HG02970 (cell line): Measurements from ENCODE around the gene GABRP.
"Not testable (repeated sequence)": the region's sequence is repeated elsewhere in the genome, so short reads cannot be mapped to it uniquely, and the experiment has no call there.

Source experiments
- ATAC-seq: cut with Tn5 transposase; IDR thresholded peaks from one replicate; pipeline ENCODE4 v1.9.1; 2021; ENCODE audit warnings: mild to moderate bottlenecking, moderate library complexity, moderate number of reproducible peaks; ENCODE audit not compliant: unreplicated experiment, low FRiP score

The GABRP gene

DNA sequence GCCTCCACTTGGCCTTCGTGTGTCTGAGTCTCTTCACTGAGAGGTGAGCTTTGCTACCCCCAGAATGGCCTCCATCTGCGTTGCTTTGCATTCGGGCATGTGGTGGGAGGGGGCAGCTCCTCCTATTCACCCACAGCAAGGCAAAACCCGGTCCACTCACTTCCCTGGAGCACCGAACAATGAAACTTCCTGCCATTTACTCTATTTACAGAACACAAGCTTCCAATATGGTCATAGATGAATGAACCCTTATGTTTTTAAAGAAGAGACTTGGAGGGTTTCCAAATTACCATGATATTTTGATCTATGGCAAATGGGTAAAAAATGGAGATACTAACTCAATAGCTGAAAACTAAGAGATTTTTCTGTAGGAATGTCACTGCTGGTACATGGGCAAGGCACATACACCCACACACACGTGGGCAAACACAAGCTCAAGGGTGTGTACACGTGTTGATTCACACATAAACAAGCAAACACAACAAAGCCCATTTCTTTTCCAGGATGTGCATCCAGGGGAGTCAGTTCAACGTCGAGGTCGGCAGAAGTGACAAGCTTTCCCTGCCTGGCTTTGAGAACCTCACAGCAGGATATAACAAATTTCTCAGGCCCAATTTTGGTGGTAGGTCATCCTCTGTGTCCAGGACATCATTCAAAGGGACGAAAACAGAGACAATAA, 5.2 kb downstream of the GABRP start:
- no peak for ATAC-seq

DNA sequence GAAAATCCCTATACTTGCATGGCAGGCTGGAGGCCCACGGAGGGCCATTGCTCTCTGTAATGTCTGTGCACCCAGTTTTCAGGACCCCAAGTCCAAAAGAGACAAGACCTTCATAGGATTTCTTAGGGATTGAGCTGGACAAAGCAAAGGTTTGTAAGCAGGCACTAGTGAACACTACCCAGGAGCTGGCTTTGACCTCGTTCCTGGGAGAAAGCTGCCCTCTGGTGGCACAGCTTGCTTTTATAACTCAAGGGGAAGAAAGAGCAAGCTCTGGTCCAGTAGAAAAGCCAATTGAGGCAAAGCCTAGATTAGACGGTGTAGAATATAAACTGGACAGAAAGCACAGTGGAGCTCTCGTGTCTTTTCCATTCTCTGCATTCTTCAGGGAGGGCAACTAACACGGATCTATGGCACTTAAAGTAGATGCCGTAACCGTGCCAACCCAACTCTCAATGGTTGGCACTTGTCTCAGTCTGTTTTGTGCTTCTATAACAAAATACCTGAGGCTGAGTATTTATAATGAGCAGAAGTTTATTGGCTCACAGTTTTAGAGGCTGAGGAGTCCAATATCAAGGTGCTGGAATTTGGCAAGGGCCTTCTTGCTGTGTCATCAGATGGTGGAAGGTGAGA, 7.9 kb downstream of the GABRP start:
- no peak for ATAC-seq

DNA sequence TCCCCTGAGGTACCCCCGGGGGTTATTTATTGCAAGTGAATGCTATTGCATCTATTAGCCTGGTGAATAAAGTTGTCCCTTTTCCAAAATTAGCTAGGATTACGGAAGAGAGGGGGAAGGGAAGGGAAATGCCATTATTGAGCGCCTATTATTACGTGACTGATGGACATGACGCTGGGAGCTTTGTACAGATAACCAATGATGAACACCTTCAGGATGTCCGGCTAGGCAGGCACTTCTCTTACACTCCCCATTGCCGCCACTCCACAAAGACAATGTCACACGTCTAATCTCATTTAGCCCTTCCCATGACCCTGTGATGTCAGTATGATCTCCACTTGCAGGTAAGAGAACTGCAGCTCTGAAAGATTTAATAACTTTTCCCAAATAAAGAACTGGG, 9.4 kb downstream of the GABRP start:
- no peak for ATAC-seq

DNA sequence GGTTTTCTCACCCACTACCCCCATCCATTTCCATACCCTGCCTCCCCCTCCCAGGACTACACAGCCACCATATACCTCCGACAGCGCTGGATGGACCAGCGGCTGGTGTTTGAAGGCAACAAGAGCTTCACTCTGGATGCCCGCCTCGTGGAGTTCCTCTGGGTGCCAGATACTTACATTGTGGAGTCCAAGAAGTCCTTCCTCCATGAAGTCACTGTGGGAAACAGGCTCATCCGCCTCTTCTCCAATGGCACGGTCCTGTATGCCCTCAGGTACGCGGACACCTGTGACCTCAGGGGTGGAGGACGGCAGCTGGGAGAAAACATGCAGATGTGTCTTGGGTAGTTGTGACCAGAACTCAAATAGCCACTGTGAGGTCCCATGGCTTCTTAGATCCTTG, 11.6 kb downstream of the GABRP start:
- ATAC-seq, result no peak

DNA sequence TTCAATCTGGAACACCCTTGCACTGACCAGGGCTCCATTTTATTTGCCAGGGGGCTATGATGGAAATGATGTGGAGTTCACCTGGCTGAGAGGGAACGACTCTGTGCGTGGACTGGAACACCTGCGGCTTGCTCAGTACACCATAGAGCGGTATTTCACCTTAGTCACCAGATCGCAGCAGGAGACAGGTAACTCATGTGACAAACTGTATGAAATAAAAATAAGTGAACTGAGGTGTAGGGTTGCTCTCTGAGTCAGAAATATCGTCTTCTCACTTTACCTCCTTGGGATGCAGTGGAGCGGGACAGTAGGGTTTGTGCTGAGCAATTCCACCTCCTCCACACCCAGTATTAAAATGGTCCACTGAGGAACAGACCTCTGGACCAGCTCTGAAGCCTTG, 22.1 kb downstream of the GABRP start:
- no peak for ATAC-seq

DNA sequence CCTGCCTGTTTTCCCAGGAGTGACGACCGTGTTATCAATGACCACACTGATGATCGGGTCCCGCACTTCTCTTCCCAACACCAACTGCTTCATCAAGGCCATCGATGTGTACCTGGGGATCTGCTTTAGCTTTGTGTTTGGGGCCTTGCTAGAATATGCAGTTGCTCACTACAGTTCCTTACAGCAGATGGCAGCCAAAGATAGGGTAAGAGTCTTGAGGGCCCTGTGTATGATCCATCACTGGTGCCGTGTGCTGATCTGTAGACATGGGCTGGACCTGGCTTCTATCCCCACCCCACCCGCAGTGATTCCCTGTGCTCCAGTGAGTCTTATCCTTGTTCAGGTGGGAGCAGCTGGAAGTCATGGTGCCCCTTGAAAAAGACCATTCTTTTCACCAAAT, 26.0 kb downstream of the GABRP start:
- ATAC-seq, result no peak

DNA sequence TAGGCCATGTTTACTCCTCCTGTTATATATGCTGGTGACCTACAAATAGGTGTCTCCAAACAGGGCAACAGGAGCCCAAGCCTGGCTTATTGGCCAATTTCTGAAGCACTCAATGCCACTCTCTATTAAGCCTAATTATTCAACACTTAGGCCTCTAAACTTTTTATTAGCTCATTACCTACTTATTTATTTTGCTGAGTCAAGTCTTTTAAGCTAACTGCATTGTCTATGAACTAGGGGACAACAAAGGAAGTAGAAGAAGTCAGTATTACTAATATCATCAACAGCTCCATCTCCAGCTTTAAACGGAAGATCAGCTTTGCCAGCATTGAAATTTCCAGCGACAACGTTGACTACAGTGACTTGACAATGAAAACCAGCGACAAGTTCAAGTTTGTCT, 28.2 kb downstream of the GABRP start:
- no peak for ATAC-seq

DNA sequence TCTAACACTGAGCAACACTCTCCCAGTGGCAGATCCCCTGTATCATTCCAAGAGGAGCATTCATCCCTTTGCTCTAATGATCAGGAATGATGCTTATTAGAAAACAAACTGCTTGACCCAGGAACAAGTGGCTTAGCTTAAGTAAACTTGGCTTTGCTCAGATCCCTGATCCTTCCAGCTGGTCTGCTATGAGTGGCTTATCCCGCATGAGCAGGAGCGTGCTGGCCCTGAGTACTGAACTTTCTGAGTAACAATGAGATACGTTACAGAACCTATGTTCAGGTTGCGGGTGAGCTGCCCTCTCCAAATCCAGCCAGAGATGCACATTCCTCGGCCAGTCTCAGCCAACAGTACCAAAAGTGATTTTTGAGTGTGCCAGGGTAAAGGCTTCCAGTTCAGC, 29.7 kb downstream of the GABRP start:
- no peak for ATAC-seq

DNA sequence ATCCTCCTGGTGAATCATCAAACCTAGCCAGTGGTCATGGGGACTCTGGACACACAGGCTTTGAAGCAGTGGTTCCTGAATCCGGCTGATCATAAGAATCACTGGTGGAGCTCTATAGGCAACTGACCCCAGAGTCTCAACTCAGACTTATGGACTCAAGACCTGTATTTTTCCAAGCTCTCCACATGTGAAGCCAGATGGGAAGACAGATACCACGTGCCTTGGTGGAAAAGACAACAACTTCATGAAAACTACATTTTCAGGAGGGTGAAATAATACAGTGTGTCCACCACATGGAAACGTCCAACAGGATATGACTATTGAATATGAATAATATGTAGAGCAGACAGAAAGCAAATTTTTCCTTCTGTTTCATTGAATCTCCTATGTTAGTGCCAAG, 33.7 kb downstream of the GABRP start:
- no peak for ATAC-seq

DNA sequence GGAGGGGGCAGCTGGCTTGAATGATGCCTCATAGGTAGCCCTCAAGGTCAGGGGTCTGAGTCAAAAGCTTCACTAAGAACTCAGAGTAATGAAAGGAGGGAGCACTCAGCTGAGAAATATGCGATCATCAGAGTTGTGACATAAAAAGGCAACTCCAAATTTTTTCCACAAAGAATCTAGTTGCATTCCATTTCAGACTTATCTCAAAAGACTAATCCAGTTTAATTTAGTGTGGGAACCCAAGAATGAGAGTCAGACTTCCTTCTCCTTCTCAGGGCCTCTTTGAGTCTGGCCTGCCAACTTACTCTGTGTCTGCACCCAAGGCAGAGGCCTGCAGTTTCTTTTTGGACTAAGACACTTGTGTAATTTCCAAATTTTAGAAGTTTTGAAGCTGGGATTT, 34.7 kb downstream of the GABRP start:
- ATAC-seq, result no peak

DNA sequence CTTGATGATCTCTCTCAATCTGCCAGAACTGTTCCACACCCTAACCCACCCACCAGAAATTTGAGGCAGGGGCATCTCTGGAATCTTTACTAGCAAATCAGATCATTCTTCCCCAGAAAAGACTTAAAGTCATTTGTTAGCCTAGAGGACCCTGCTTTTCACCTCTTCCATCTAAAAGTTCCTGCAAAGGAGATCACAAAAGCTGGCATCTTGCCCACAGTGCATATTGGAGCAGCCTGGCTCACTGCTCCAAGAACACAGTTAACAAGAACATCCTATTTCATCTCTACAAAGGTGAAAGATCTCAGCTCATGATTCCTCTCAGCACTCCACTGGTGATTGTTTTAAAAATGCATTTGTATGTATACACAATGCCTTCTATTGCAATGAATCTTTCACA, 36.3 kb downstream of the GABRP start:
- no peak for ATAC-seq

DNA sequence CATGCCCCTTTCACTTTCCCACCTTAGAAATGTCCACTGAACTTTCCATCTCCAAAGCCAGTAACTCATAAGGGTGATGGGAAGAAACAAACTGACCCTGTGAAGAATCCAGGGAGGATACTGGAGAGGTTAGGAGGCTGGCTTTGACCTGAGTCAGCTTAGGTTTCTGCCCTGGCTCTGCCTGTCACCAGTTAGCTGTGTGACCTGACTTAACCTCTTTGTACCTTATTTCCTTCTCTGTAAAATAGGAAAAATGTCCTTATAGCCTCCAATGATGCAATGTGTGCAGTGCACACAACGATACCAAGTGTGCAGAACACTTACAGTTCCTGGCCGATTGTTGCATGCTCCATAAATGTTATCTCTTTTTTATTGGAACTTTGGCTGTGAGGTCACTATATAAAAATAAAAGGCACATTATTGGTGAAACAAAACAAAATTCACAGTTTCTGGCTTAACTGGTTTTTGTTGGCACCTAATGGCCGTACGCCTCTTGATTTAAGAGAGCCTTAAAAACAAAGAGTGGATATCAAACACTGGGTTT, 37.8 kb downstream of the GABRP start:
- ATAC-seq, result no peak

DNA sequence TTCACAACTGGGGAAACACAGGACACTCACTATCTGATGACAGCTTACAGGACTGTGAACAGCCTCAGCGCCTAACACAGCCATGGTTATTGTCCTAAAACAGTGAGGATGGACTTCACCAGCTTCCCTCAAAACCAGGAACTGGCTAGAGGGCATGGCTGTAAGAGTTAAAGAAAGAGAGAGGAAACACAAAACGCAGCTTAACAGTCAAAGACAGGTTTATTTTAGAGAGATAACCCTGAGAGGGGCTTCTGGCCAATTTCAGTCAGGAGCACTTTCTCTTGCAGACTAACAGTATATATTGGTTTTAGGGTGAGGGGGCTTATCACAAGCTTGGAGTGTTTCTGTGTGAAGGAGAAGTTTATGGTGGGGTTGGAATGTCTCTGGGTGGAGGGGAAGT, 42.6 kb downstream of the GABRP start:
- ATAC-seq, result no peak

DNA sequence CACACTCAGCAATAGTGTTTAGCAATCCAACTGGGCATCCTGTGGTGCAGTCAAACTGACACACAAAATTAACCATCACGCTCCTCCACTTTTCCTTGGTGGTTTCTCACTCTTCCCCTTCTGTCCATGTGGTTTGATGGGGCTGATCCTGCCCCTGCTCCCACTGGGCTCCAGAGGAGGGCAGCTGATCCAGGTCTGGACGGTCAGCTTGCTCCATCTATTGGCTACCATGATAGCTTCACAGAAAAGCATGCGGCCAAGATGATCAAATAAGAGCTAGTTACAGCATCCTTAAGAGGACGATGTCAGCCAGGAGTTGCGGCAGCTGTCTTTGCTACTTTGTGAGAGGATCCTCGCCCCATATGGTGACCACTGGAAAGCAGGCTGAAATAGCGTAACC, 48.7 kb downstream of the GABRP start:
- ATAC-seq, result no peak

DNA sequence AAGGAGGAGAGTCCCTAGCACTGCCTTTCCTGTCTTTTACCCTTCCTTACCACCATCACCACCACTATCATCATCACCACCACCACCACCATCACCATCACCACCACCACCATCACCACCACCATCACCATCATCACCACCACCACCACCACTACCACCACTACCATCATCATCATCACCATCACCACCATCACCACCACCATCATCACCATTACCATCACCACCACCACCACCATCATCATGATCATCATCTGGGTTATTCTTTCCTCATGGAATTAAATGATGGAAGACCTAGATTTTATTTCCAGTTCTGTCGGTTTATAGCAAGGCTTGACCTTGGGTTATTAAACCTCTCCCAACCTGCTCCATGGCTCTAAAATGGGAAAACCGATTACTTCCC, 50.5 kb downstream of the GABRP start:
- not testable (repeated sequence) for ATAC-seq

DNA sequence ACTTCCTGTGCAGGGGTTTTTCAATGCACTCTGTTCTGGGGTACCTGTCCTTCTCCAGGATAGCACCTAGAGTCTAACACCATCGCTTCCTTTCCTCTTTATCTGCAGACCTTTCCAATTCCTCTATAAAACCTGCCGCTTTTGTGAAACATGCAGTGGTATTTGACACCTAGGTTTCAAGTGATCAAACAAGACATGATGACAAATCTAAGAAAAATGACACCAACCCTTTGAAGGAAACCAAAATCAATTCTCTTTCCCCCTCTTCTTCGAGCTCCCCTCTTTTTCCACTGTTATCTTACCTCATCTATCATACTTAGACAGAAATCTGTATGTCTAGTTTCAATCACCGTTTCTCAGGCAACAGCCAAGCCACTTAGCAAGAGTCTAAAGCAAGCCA, 52.7 kb downstream of the GABRP start:
- ATAC-seq, result no peak

DNA sequence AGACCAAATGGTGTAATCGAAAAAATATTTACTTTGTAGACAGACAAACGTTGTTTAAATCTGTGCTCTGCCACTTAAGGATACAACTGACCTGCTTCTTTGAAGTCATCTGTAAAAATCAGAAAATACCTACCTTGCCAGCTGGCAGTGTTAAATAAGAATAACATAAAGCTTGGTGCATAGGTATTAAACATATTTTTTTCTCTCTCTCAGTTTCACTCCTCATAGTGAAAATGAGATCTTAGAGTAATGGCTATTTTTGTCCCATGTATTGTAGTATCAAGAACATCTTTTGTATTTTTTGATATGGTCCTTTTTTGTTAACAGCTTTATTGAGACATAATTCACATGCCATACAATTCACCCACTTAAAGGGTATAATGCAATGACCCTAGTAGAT, 60.3 kb downstream of the GABRP start:
- no peak for ATAC-seq

DNA sequence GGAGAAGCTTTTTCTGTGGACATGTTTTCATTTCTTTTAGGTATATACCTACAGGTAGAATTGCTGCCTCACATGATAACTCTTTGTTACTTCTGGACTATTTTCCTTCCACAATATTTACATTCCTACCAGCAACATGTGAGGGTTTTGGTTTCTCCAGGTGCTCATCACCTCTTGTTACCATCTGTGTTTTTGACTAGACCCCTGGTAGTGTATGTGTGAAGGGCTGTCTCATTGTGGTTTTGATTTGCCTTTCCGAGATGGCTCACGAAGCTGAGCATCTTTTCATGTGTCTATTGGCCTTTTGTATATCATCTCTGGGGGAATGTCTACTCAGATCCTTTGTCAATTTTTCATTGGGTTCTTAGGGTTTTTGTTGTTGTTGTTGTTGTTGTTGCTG, 61.1 kb downstream of the GABRP start:
- ATAC-seq, result no peak

DNA sequence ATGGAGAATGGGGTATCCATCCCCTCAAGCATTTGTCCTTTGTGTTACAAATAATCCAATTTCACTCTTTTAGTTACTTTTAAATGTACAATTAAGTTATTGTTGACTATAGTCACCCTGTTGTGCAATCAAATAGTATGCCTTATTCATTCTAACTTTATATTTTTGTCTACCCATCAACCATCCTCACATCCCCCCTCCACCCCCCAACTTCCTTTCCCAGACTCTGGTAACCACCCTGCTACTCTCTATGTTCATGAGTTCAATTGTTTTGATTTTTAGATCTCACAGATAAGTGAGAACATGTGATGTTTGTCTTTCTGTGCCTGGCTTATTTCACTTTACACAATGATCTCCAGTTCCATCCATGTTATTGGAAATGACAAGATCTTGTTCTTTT, 62.9 kb downstream of the GABRP start:
- ATAC-seq, result no peak

DNA sequence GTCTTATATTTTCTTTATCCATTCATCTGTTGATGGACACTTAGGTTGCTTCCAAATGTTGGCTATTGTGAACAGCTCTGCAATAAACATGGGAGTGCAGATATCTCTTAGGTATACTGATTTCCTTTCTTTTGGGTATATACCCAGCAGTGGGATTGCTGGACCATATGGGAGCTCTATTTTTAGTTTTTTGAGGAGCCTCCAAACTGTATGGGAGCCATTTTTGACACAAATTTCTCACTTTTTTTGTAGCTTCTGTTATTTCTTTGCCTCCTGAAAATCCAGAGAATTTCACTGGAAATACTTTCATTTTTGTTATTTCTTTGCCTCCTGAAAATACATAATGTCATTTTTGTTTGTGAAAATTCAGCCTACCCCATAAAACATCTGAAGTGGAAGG, 63.3 kb downstream of the GABRP start:
- ATAC-seq, result no peak

DNA sequence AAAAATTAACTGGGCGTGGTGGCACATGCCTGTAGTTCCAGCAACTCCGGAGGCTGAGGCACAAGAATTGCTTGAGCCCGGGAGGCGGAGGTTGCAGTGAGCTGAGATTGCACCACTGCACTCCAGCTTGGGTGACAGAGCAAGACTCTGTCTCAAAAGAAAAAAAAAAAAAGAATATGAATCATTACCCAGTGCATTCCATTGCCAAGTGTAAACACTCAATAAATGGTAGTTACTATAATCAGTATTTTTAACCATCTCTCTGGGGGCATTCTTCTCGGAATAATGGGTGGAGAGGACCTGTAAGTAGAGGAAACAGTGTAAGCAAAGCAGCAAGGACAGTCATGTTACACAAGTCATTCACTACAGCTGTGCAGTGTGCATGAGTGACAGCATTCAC, 64.5 kb downstream of the GABRP start:
- ATAC-seq, result no peak

DNA sequence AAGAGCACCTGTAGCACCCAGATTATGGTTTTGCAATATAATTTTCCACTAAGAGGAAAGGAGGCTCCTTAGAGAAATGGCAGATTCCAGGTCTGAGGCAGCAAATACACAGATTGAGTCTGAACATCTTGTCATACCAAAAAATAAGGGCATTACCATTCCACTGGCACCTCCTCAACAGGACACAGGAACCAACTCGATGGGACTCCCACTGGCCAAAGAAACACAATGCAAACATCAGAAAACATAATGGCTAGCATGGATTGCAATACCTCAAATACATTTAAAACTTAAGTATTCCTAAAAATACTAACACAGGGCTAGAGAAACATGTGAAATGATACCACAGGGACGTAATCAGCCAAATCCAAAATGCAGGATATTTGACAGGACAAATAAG, 65.8 kb downstream of the GABRP start:
- ATAC-seq, result no peak
